OCI-LY1 (cell line): Measurements from ENCODE around the gene WDR93.

Experiments used
- EZH2 ChIP-seq: fragments of 200-600 bp; sonication (generic), shearing (Covaris generic); IDR thresholded peaks from 2 replicates; pipeline ENCODE4 v1.8.0; 2017; ENCODE audit warnings: borderline replicate concordance, mixed run types, mild to moderate bottlenecking, antibody characterized with exemption, low read length, moderate library complexity, mixed read lengths
- TF ChIP-seq, protein P1 (sequence below): fragments of 200-600 bp; sonication (generic), shearing (Covaris generic); IDR thresholded peaks from 2 replicates; pipeline ENCODE4 v1.5.1; 2017; ENCODE audit warnings: mild to moderate bottlenecking, antibody characterized with exemption, low read length, moderate library complexity, mixed read lengths

DNA sequence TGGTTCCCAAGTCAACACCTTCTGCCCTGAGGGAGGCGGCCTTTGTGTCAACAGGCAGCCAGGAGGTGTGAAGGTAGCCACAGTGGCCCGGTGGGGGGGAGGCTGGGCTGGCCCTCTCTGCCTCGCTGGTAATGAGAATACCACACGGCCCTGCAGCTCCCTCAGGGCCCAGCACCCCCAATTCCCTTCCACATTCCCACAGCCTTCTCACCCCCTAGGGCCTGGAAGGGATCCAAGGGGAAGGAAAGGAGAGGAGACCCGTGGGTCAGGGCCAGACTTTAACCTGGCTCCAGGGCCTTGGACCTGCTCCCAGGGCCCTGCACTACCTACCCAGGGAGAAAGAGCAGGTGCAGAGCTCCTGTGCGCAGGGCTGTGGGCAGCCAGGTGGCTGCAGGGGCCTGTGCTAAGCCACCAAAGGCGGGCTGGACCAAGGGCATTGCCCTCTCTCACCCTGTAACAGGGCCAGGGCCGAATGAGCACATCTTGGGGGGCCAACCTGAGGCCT lies 76.9 kb downstream of the WDR93 start:
- TF ChIP-seq, protein P1, sequence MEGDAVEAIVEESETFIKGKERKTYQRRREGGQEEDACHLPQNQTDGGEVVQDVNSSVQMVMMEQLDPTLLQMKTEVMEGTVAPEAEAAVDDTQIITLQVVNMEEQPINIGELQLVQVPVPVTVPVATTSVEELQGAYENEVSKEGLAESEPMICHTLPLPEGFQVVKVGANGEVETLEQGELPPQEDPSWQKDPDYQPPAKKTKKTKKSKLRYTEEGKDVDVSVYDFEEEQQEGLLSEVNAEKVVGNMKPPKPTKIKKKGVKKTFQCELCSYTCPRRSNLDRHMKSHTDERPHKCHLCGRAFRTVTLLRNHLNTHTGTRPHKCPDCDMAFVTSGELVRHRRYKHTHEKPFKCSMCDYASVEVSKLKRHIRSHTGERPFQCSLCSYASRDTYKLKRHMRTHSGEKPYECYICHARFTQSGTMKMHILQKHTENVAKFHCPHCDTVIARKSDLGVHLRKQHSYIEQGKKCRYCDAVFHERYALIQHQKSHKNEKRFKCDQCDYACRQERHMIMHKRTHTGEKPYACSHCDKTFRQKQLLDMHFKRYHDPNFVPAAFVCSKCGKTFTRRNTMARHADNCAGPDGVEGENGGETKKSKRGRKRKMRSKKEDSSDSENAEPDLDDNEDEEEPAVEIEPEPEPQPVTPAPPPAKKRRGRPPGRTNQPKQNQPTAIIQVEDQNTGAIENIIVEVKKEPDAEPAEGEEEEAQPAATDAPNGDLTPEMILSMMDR: no peak
- no peak for TF ChIP-seq EZH2
